ENCODE data around the gene NAA60. TPM values are rescaled to one million over a fixed set of nuclear protein-coding genes. Genes with fewer than 3 reads are reported as not detected.

The NAA60 gene
- total and polyA plus RNA-seq, 2 donors from 2014 or later: 51.6 to 66.6 TPM

DNA sequence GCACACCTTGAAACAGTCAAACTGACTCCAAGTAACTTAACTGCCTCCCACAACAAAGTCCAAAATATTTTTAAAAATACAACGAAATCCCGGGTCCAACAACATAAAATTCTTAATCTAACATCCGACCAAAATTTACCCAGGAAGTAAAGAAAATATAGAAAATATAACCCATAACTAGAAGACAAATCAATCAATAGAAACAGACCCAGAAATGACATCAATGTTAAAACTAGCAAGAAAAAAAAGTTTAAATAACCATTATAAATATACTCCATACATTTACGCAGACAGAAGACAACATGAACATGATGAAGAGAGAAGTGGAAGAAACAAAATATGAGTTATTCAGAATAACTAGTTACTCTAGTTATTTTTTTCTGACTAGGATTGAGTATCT, 3.8 kb upstream of the NAA60 start:
- no peak for DNase-seq
- TF ChIP-seq, protein P1, sequence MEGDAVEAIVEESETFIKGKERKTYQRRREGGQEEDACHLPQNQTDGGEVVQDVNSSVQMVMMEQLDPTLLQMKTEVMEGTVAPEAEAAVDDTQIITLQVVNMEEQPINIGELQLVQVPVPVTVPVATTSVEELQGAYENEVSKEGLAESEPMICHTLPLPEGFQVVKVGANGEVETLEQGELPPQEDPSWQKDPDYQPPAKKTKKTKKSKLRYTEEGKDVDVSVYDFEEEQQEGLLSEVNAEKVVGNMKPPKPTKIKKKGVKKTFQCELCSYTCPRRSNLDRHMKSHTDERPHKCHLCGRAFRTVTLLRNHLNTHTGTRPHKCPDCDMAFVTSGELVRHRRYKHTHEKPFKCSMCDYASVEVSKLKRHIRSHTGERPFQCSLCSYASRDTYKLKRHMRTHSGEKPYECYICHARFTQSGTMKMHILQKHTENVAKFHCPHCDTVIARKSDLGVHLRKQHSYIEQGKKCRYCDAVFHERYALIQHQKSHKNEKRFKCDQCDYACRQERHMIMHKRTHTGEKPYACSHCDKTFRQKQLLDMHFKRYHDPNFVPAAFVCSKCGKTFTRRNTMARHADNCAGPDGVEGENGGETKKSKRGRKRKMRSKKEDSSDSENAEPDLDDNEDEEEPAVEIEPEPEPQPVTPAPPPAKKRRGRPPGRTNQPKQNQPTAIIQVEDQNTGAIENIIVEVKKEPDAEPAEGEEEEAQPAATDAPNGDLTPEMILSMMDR (IDR thresholded peaks at IDR 0.05; ENCODE audit: borderline replicate concordance, extremely low read depth, insufficient read depth): no peak
- H3K27me3 ChIP-seq (ENCODE audit: control insufficient read depth, insufficient read depth, low read length): no peaks in the 10 kb centered on the region
- no peak overlapping the region for H3K27ac ChIP-seq (ENCODE audit: low read depth in 2 of 2, low read length in 2 of 2)
- no peak overlapping the region for H3K4me3 ChIP-seq (ENCODE audit: low read length in 3 of 3)
- H3K36me3 ChIP-seq (ENCODE audit: control insufficient read depth in 2 of 3, insufficient read depth in 3 of 3, low read length in 3 of 3): peaks cover 0 to 11% (median 0%) of the 10 kb centered on the region in 3 donors
- no peak for FAIRE-seq
- H3K9ac ChIP-seq (ENCODE audit: low read length in 3 of 3): no peak overlapping the region
- peaks cover 0 to 5% (median 0%) of the 10 kb centered on the region in 3 donors for H3K9me3 ChIP-seq (ENCODE audit: control insufficient read depth in 2 of 3, insufficient read depth in 1 of 3, low read length in 3 of 3)
- peaks cover 0 to 4% (median 2%) of the 10 kb centered on the region in 3 donors for H3K4me1 ChIP-seq (ENCODE audit: control insufficient read depth in 2 of 3, insufficient read depth in 2 of 3, low read depth in 1 of 3, low read length in 3 of 3)
- intact Hi-C loops (cut with DNase I): no loop called here

DNA sequence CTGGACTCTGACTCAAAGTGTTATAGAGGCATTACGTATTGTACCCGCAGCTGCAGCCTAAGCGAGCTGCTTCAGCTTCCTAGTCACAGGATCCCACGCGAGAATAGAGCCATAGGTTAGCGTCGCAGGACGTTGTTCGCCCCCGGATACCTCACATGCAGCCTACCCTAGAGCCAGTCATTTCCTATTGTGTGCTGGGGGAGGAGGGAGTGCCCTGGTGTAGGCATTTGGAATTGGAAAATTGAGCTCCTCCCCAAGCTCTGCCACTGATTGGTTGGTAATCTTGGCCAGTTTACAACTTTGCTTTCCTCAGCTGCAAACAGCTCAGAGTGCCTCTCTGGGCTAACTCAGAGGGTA, 530 bp downstream of the NAA60 start:
- H3K4me1 ChIP-seq (ENCODE audit: control insufficient read depth in 2 of 3, insufficient read depth in 2 of 3, low read depth in 1 of 3, low read length in 3 of 3): peaks cover 0 to 6% (median 2%) of the 10 kb centered on the region in 3 donors
- intact Hi-C loops (cut with DNase I): no loop called here
- TF ChIP-seq, protein P1 (IDR thresholded peaks at IDR 0.05; ENCODE audit: borderline replicate concordance, extremely low read depth, insufficient read depth): no peak
- peak overlapping the region; percentile 58 to 89 (median 87) for H3K9ac ChIP-seq (ENCODE audit: low read length in 3 of 3)
- no peak for FAIRE-seq
- peak in 1 of 5 donors; percentile 29 for DNase-seq
- peak overlapping the region; percentile 73 to 98 (median 90) for H3K4me3 ChIP-seq (ENCODE audit: low read length in 3 of 3)
- peaks cover 0 to 5% (median 0%) of the 10 kb centered on the region in 3 donors for H3K9me3 ChIP-seq (ENCODE audit: control insufficient read depth in 2 of 3, insufficient read depth in 1 of 3, low read length in 3 of 3)
- H3K36me3 ChIP-seq (ENCODE audit: control insufficient read depth in 2 of 3, insufficient read depth in 3 of 3, low read length in 3 of 3): peaks cover 3% of the 10 kb centered on the region in 3 donors
- H3K27ac ChIP-seq (ENCODE audit: low read depth in 2 of 2, low read length in 2 of 2): peak overlapping the region; percentile 80 to 86
- H3K27me3 ChIP-seq (ENCODE audit: control insufficient read depth, insufficient read depth, low read length): no peaks in the 10 kb centered on the region

DNA sequence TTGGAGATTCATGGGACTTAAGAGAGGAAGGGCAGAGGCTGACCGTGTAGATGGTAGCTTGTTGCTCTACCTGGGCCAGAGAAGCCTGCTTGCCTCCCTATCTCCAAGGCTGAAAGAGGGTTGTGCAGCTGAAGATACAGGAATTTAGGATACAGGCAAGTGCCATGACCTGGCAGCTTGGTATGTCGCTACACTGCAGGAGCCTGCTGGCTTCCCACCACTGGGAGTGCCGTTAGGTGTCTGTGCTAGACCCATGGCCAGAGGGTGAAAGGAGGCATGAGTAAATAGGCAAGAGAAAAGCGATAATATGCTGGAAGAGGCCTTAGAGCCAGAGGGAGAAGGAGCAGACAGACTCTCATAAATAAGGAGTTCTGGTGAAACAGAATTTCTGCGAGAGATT, 10.6 kb downstream of the NAA60 start:
- TF ChIP-seq, protein P1 (IDR thresholded peaks at IDR 0.05; ENCODE audit: borderline replicate concordance, extremely low read depth, insufficient read depth): no peak
- Histone ChIP-seq H3K9ac (ENCODE audit: low read length in 3 of 3) (no peak overlapping the region), H3K4me3 (ENCODE audit: low read length in 3 of 3) (no peak overlapping the region), H3K4me1 (ENCODE audit: control insufficient read depth in 2 of 3, insufficient read depth in 2 of 3, low read depth in 1 of 3, low read length in 3 of 3) (peaks cover 0 to 6% (median 1%) of the 10 kb centered on the region in 3 donors), H3K27me3 (ENCODE audit: control insufficient read depth, insufficient read depth, low read length) (no peaks in the 10 kb centered on the region), H3K9me3 (ENCODE audit: control insufficient read depth in 2 of 3, insufficient read depth in 1 of 3, low read length in 3 of 3) (no peaks in the 10 kb centered on the region), H3K36me3 (ENCODE audit: control insufficient read depth in 2 of 3, insufficient read depth in 3 of 3, low read length in 3 of 3) (peaks cover 0 to 2% (median 0%) of the 10 kb centered on the region in 3 donors), H3K27ac (ENCODE audit: low read depth in 2 of 2, low read length in 2 of 2) (no peak overlapping the region)
- FAIRE-seq (no peak), DNase-seq (no peak)
- intact Hi-C loops (cut with DNase I): no loop called here

DNA sequence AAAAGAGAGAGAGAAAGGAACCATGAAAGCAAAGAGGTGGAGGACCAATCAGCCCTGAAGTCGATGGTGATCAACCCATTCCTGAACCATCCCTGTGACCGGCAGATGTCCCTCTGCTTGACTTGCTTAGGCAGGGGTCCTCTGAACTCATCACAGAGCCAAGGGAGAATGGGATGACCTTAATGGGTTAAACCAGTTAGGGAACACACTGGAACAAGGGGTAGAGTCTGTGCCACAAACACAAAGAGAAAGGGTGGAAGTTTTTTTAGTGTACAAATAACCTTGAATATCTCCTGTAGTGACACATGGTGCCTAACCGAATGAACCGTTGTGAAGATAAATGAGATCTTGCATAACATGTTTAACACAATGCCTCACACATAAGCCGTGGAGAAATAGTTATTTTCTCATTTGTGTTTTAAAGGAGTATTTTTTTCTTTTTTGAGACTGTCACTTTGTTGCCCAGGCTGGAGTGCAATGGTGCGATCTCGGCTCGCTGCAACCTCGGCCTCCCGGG, 11.2 kb downstream of the NAA60 start:
- TF ChIP-seq, protein P1 (IDR thresholded peaks at IDR 0.05; ENCODE audit: borderline replicate concordance, extremely low read depth, insufficient read depth): no peak
- DNase-seq (no peak), FAIRE-seq (no peak)
- intact Hi-C loops (cut with DNase I): no loop called here
- Histone ChIP-seq H3K27ac (ENCODE audit: low read depth in 2 of 2, low read length in 2 of 2) (no peak overlapping the region), H3K36me3 (ENCODE audit: control insufficient read depth in 2 of 3, insufficient read depth in 3 of 3, low read length in 3 of 3) (peaks cover 0 to 2% (median 0%) of the 10 kb centered on the region in 3 donors), H3K9ac (ENCODE audit: low read length in 3 of 3) (no peak overlapping the region), H3K4me3 (ENCODE audit: low read length in 3 of 3) (no peak overlapping the region), H3K9me3 (ENCODE audit: control insufficient read depth in 2 of 3, insufficient read depth in 1 of 3, low read length in 3 of 3) (no peaks in the 10 kb centered on the region), H3K27me3 (ENCODE audit: control insufficient read depth, insufficient read depth, low read length) (no peaks in the 10 kb centered on the region), H3K4me1 (ENCODE audit: control insufficient read depth in 2 of 3, insufficient read depth in 2 of 3, low read depth in 1 of 3, low read length in 3 of 3) (peaks cover 3 to 12% (median 7%) of the 10 kb centered on the region in 3 donors)
